CD14-positive monocyte (primary cell): Measurements from ENCODE around the gene TAF6. TPM values are rescaled to one million over a fixed set of nuclear protein-coding genes. Genes with fewer than 3 reads are reported as not detected.

Experiments used
- DNase-seq, 3 donors: peaks; one replicate each; pipeline ENCODE4 v3.0.0-alpha.2; 2011 to 2022
- H2AFZ ChIP-seq: 2 replicates; pipeline ENCODE4 v1.6.0; 2012; ENCODE audit warnings: mild to moderate bottlenecking, low read depth, low read length, inconsistent platforms; ENCODE audit not compliant: insufficient read depth, poor library complexity, severe bottlenecking
- H3K27ac ChIP-seq, 2 donors: 1 replicate in 1 of 2; 2 replicates in 1 of 2; pipeline ENCODE4 v1.5.1; 2012 to 2013; ENCODE audit warnings: low read length in 2 of 2, control low read depth in 1 of 2, inconsistent platforms in 1 of 2, low read depth in 1 of 2, mild to moderate bottlenecking in 1 of 2
- H3K27me3 ChIP-seq, 2 donors: one replicate each; pipeline versions ENCODE4 v1.6.0 to v1.6.1; 2011 to 2013; ENCODE audit warnings: low read length in 2 of 2; ENCODE audit not compliant: control insufficient read depth in 2 of 2, insufficient read depth in 2 of 2
- H3K36me3 ChIP-seq, 2 donors: replicated peaks in 1 of 2; 1 replicate in 1 of 2; 2 replicates in 1 of 2; pipeline versions ENCODE4 v1.5.1 to v1.6.1; 2012 to 2013; ENCODE audit warnings: low read length in 2 of 2, control low read depth in 1 of 2, inconsistent platforms in 1 of 2, mild to moderate bottlenecking in 1 of 2; ENCODE audit not compliant: insufficient read depth in 2 of 2, control insufficient read depth in 1 of 2
- H3K4me1 ChIP-seq, 2 donors: 1 replicate in 1 of 2; 2 replicates in 1 of 2; pipeline versions ENCODE4 v1.5.1 to v1.6.1; 2012 to 2013; ENCODE audit warnings: low read length in 2 of 2, control low read depth in 1 of 2, inconsistent platforms in 1 of 2, mild to moderate bottlenecking in 1 of 2, moderate library complexity in 1 of 2; ENCODE audit not compliant: insufficient read depth in 2 of 2, control insufficient read depth in 1 of 2
- H3K4me2 ChIP-seq: replicated peaks from 2 replicates; pipeline ENCODE3; 2012; ENCODE audit warnings: low read length, moderate library complexity, mild to moderate bottlenecking; ENCODE audit not compliant: poor library complexity, severe bottlenecking; ENCODE audit errors: extremely low read depth
- H3K4me3 ChIP-seq, 3 experiments: fragments of 200-600 bp in 1 of 3; sonication (generic) in 1 of 3; replicated peaks in 1 of 3; 1 replicate in 2 of 3; 2 replicates in 1 of 3; pipeline ENCODE4 v1.5.1; 2011 to 2013; ENCODE audit warnings: low read length in 3 of 3, mild to moderate bottlenecking in 3 of 3, control low read depth in 2 of 3, low read depth in 2 of 3, inconsistent platforms in 1 of 3, moderate library complexity in 1 of 3
- H3K79me2 ChIP-seq: 2 replicates; pipeline ENCODE4 v1.6.0; 2012; ENCODE audit warnings: mild to moderate bottlenecking, control low read depth, inconsistent platforms, low read length, moderate library complexity; ENCODE audit not compliant: insufficient read depth
- H3K9ac ChIP-seq: 2 replicates; pipeline ENCODE4 v1.6.0; 2017; ENCODE audit warnings: low read length, mild to moderate bottlenecking; ENCODE audit not compliant: insufficient read depth, poor library complexity, severe bottlenecking
- H3K9me3 ChIP-seq, 2 donors: replicated peaks in 1 of 2; 1 replicate in 1 of 2; 2 replicates in 1 of 2; pipeline versions ENCODE4 v1.5.1 to v1.6.1; 2012 to 2013; ENCODE audit warnings: low read length in 2 of 2, control low read depth in 1 of 2; ENCODE audit not compliant: control insufficient read depth in 1 of 2, insufficient read depth in 1 of 2
- H4K20me1 ChIP-seq: 2 replicates; pipeline ENCODE4 v1.6.0; 2012; ENCODE audit warnings: mild to moderate bottlenecking, low read length, control low read depth, moderate library complexity; ENCODE audit not compliant: insufficient read depth
- H3K27ac Mint-ChIP-seq, 7 donors: one replicate each; pipeline ENCODE4 v1.8.0; 2020; ENCODE audit warnings: mild to moderate bottlenecking in 7 of 7, mixed read lengths in 7 of 7, moderate library complexity in 6 of 7, inconsistent platforms in 2 of 7
- H3K27me3 Mint-ChIP-seq, 3 donors: one replicate each; pipeline ENCODE4 v1.8.0; 2021 to 2022; ENCODE audit warnings: low read depth in 3 of 3, mild to moderate bottlenecking in 3 of 3, mixed read lengths in 3 of 3, moderate library complexity in 3 of 3, inconsistent platforms in 1 of 3
- H3K36me3 Mint-ChIP-seq, 2 donors: one replicate each; pipeline ENCODE4 v1.8.0; 2020; ENCODE audit warnings: mixed read lengths in 2 of 2, inconsistent platforms in 1 of 2, mild to moderate bottlenecking in 1 of 2
- H3K4me1 Mint-ChIP-seq: one replicate; pipeline ENCODE4 v1.8.0; 2020; ENCODE audit warnings: mild to moderate bottlenecking, mixed read lengths
- H3K4me3 Mint-ChIP-seq, 2 donors: one replicate each; pipeline ENCODE4 v1.8.0; 2020; ENCODE audit warnings: mild to moderate bottlenecking in 2 of 2, mixed read lengths in 2 of 2, moderate library complexity in 1 of 2
- H3K9me3 Mint-ChIP-seq, 7 donors: one replicate each; pipeline ENCODE4 v1.8.0; 2020 to 2022; ENCODE audit warnings: mixed read lengths in 7 of 7, mild to moderate bottlenecking in 6 of 7, moderate library complexity in 6 of 7, inconsistent platforms in 2 of 7
- WGBS: methylation state at CpG from one replicate; pipeline ENCODE4 v1.1.5; 2013; ENCODE audit warnings: missing lambda C conversion rate; ENCODE audit not compliant: insufficient coverage; 5-methylcytosine and 5-hydroxymethylcytosine counted together
- intact Hi-C, 2 donors: fragments of 100-400 bp; cut with micrococcal nuclease; formaldehyde crosslinking; loops; one replicate each; pipeline versions ENCODE4 v1.15.0 to v1.15.1; 2023
- polyA plus RNA-seq, 3 donors: library from polyadenylated mRNA; depleted of rRNA in 1 of 3; unstranded in 2 of 3; stranded (reverse) in 1 of 3; fragments of 300-500 nt in 2 of 3; fragments of >200 nt in 1 of 3; fragmentation: Illumina TruSeq in 2 of 3; gene quantifications; 1 replicate in 2 of 3; 2 replicates in 1 of 3; pipeline ENCODE4 v1.2.3, GENCODE V29; 2012 to 2021
- TF ChIP-seq, protein P1 (sequence below): fragments of 200-600 bp; IDR thresholded peaks from one replicate; pipeline ENCODE4 v1.8.0; 2022; ENCODE audit warnings: antibody characterized with exemption, mild to moderate bottlenecking

Gene TAF6
- polyA plus RNA-seq, 3 donors = 9.6 to 28.9 (median 11.0) TPM

DNA sequence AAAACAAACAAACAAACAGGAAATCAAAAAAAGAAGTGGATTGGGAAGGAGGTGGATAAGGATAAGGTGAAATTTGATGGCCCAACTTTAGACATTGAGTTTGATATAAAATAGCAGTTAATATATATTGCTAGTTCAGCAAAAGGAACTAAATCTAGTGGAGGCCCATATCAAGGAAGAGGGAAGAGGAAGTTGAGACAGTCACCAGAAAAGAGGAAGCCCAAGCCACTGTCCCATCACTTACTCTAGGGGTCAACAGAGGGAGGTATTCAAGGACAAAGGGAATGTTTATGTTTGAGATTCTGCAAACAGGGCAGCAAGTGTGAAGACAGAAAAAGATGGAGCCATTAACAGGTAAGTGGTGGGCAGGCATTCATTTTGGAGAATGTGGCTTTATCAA, 33.2 kb upstream of the TAF6 start:
- Histone ChIP-seq H3K4me2 (peak overlapping the region; percentile 58), H3K4me1 (peaks cover 78 to 96% of the 10 kb centered on the region in 2 donors), H3K27ac (peak overlapping the region; percentile 51 to 55), H3K36me3 (peaks cover 36 to 38% of the 10 kb centered on the region in 2 donors), H2AFZ (no peak overlapping the region), H3K79me2 (peaks cover 87% of the 10 kb centered on the region), H3K9ac (no peak overlapping the region), H4K20me1 (peaks cover 49% of the 10 kb centered on the region), H3K27me3 (no peaks in the 10 kb centered on the region), H3K4me3 (peak overlapping the region in 1 of 3 experiments; percentile 61), H3K9me3 (no peaks in the 10 kb centered on the region)
- H3K36me3 Mint-ChIP-seq = peaks cover 47 to 66% of the 10 kb centered on the region in 2 donors
- peak overlapping the region; percentile 86 to 96 (median 91) for H3K27ac Mint-ChIP-seq
- no peaks in the 10 kb centered on the region for H3K27me3 Mint-ChIP-seq
- peak; percentile 72 to 86 (median 86) for DNase-seq
- TF ChIP-seq, protein P1, sequence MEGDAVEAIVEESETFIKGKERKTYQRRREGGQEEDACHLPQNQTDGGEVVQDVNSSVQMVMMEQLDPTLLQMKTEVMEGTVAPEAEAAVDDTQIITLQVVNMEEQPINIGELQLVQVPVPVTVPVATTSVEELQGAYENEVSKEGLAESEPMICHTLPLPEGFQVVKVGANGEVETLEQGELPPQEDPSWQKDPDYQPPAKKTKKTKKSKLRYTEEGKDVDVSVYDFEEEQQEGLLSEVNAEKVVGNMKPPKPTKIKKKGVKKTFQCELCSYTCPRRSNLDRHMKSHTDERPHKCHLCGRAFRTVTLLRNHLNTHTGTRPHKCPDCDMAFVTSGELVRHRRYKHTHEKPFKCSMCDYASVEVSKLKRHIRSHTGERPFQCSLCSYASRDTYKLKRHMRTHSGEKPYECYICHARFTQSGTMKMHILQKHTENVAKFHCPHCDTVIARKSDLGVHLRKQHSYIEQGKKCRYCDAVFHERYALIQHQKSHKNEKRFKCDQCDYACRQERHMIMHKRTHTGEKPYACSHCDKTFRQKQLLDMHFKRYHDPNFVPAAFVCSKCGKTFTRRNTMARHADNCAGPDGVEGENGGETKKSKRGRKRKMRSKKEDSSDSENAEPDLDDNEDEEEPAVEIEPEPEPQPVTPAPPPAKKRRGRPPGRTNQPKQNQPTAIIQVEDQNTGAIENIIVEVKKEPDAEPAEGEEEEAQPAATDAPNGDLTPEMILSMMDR = no peak
- H3K9me3 Mint-ChIP-seq = peaks cover 0 to 3% (median 0%) of the 10 kb centered on the region in 7 donors
- H3K4me1 Mint-ChIP-seq = peaks cover 76% of the 10 kb centered on the region
- intact Hi-C loops = no loop called here
- peak overlapping the region; percentile 20 to 78 for H3K4me3 Mint-ChIP-seq

DNA sequence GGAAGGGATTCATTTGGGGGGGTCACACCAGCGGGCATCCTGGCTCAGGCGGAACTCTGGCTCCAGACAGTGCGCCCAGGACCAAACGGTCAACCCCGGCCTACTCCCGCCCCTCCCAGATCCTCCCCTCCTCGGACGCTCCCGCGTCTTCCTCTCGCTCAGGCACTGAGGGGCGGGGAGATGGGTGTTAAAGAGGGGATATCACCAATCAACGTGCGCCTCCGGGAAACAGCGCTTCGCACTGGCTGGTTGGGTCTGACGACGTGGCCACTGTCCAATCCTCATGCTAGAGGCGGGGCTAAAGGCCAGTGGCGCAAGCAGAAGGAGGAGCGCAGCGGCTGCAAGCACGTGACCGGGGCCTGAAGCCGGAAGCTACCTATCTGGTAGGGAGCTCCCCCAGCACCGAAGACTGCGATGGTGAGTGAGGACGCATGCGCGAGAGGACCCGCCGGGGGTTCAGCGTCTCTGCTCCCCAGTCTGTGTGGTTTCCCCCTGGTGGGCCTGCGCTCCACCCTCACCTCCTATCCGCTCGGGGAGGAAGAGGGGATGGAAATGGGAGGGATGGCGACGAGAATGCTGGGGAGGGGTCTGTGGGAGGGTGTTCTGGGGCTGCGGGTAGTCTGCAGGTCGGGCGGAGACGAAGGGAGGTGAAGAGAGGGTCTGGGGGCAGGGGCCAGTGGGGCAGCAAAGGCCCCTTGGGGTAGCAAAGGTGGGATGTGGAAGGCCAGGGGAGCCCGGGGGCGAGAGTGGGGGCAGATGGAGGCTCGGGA, 29.6 kb upstream of the TAF6 start, which contains the start of gene LAMTOR4:
Gene LAMTOR4 (plus strand): TSS at position 360 of the 770 bp plus-strand sequence. CDS start 55 bp downstream, at position 415.
- WGBS = 0% methylated on average over 23 of the region's 46 CpGs
- Mint-ChIP-seq H3K27ac (peak within 1 kb of the TSS; percentile 92 to 98 (median 95)), H3K4me3 (peak within 1 kb of the TSS; percentile 94 to 95), H3K9me3 (peaks cover 0 to 6% (median 0%) of the 10 kb centered on the region in 7 donors), H3K27me3 (no peaks in the 10 kb centered on the region), H3K36me3 (peaks cover 18 to 30% of the 10 kb centered on the region in 2 donors), H3K4me1 (peaks cover 59% of the 10 kb centered on the region)
- TF ChIP-seq, protein P1 = no peak
- H3K4me2 ChIP-seq = peak within 1 kb of the TSS; percentile 98
- peak within 1 kb of the TSS; percentile 83 to 100 (median 97) for H3K4me3 ChIP-seq
- H2AFZ ChIP-seq = peak within 1 kb of the TSS; percentile 99
- H4K20me1 ChIP-seq = peaks cover 12% of the 10 kb centered on the region
- H3K9me3 ChIP-seq = no peaks in the 10 kb centered on the region
- H3K4me1 ChIP-seq = peaks cover 55 to 65% of the 10 kb centered on the region in 2 donors
- peak within 1 kb of the TSS; percentile 90 for H3K9ac ChIP-seq
- H3K27ac ChIP-seq = peak within 1 kb of the TSS; percentile 75 to 97
- intact Hi-C loops = loop anchor here in 1 of 2 donors (2.0 to 10.0 kb wide), 2 partner anchors 28 to 206 kb away; partner anchors contain the start of genes GPC2, PILRB and STAG3
- peaks cover 7 to 8% of the 10 kb centered on the region in 2 donors for H3K36me3 ChIP-seq
- H3K79me2 ChIP-seq = peaks cover 51% of the 10 kb centered on the region
- DNase-seq = peak; percentile 98 to 99 (median 99)
- no peaks in the 10 kb centered on the region for H3K27me3 ChIP-seq
